ENCODE measurements around the gene FNDC3B.

Gene FNDC3B

DNA sequence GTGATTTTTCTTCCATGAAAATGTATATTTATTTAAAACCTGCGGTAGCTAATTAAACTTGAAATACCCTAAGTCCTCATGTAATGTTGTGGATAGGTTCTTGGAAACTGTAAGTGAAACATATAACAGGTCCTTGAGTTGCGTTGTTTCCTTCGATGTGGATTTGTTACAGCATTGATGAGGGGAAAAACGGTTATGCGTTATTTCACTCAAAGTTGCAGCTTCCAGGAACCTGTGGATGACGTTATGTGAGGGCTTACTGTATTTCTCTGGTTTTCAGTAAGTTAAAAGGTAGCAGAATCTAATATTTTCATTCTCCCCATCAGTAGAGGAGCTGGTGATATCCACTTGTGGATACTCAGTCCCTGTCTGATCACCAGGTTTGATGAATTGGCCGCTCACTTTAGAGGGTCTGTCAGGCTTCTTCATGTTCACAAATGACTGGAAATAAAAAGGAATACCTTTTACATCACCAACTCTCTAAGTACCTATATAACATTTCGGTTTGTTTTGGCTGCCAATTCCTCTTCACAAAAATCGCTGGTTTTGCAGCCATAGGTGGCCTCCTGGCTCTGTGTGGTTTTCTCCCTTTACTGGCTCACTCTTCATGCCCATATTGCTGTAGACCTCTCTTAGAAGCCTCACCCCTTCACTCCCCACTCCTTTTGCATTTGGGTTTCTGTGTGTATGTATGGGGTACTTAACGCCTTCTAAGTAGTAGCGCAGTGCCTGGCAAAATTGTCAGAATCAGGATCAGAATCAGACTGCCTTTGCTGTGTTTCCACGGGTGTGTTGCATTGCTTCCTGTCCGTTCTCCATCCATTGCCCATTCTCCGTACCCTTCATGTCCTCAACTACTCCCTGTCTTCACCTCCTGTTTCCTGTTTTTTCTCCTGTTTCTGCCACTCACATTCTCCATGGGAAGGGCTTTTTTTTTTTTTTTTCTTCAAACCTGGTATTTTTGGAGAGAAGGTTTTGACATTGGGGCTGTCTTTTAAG is 112.6 kb downstream of the FNDC3B start:
- 79 to 80% methylated on average over 10 of the region's 14 CpGs for WGBS, 2 experiments (ENCODE audit: insufficient coverage in 2 of 2)
- Histone ChIP-seq H3K9me3 (ENCODE audit: control insufficient read depth, low read length) (no peaks in the 10 kb centered on the region), H3K4me1 (ENCODE audit: control insufficient read depth, insufficient read depth, low read length, poor library complexity, severe bottlenecking) (peaks cover 76% of the 10 kb centered on the region), H3K4me3 (ENCODE audit: extremely low read depth, insufficient read depth, low read length, poor library complexity, severe bottlenecking) (no peak overlapping the region), H3K27ac (ENCODE audit: low read depth, low read length, severe bottlenecking) (peak overlapping the region; percentile 97), H3K36me3 (ENCODE audit: control insufficient read depth, insufficient read depth, low read length) (peaks cover 24% of the 10 kb centered on the region)

DNA sequence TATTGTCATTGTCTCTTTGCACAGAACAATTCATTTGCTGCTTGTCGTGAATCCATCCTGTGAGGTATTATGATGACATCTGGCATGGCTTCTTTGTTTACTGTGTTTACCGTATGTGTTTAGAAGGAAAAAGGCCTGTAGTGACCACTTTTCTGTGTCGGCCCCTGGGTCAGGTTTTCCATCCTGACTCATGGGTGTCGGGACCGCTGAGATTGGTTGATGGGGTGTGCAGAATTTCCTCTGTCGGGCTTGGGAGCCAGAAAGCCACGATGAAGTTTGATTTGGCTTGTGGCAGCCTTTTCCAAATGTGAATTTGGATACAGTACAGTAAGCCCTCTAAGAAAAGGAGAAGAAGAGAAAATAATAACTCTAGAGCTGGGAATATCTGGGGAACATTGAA is 113.5 kb downstream of the FNDC3B start:
- no peak overlapping the region for H3K4me3 ChIP-seq (ENCODE audit: extremely low read depth, insufficient read depth, low read length, poor library complexity, severe bottlenecking)
- peak overlapping the region; percentile 97 for H3K27ac ChIP-seq (ENCODE audit: low read depth, low read length, severe bottlenecking)
- peaks cover 76% of the 10 kb centered on the region for H3K4me1 ChIP-seq (ENCODE audit: control insufficient read depth, insufficient read depth, low read length, poor library complexity, severe bottlenecking)
- H3K36me3 ChIP-seq (ENCODE audit: control insufficient read depth, insufficient read depth, low read length) = peaks cover 26% of the 10 kb centered on the region
- WGBS, 2 experiments (ENCODE audit: insufficient coverage in 2 of 2) = 82 to 89% methylated on average over 2 to 7 of the region's 7 CpGs
- no peaks in the 10 kb centered on the region for H3K9me3 ChIP-seq (ENCODE audit: control insufficient read depth, low read length)

DNA sequence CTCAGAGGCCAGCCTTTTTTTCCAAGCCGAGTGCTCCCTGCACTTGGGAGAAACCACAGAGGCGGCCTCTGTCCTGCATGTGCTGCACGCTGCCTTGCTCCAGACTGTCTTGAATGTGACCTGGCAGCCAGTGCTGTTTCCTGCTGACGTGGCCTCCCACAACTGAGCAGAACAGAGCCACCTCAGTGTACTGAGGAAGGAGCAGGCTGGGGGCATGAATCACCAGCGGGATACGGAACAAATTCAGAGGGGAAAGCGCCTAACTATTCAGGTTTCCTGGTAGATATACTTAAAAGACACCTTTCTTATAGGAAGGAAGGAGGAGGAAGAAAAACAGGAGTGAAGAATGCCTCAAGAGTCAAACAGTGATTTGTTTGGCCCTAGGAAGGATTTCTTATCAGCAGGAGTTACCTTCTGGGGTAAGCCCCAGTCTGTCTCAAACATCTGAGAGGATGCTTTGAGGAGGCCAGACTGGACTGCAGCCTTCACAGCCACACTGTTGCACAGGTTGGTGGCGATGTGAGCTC is 114.0 kb downstream of the FNDC3B start:
- WGBS, 2 experiments (ENCODE audit: insufficient coverage in 2 of 2) = 39 to 49% methylated on average over 4 of the region's 8 CpGs
- Histone ChIP-seq H3K27ac (ENCODE audit: low read depth, low read length, severe bottlenecking) (peak overlapping the region; percentile 97), H3K36me3 (ENCODE audit: control insufficient read depth, insufficient read depth, low read length) (peaks cover 31% of the 10 kb centered on the region), H3K4me1 (ENCODE audit: control insufficient read depth, insufficient read depth, low read length, poor library complexity, severe bottlenecking) (peaks cover 73% of the 10 kb centered on the region), H3K9me3 (ENCODE audit: control insufficient read depth, low read length) (no peaks in the 10 kb centered on the region), H3K4me3 (ENCODE audit: extremely low read depth, insufficient read depth, low read length, poor library complexity, severe bottlenecking) (no peak overlapping the region)

DNA sequence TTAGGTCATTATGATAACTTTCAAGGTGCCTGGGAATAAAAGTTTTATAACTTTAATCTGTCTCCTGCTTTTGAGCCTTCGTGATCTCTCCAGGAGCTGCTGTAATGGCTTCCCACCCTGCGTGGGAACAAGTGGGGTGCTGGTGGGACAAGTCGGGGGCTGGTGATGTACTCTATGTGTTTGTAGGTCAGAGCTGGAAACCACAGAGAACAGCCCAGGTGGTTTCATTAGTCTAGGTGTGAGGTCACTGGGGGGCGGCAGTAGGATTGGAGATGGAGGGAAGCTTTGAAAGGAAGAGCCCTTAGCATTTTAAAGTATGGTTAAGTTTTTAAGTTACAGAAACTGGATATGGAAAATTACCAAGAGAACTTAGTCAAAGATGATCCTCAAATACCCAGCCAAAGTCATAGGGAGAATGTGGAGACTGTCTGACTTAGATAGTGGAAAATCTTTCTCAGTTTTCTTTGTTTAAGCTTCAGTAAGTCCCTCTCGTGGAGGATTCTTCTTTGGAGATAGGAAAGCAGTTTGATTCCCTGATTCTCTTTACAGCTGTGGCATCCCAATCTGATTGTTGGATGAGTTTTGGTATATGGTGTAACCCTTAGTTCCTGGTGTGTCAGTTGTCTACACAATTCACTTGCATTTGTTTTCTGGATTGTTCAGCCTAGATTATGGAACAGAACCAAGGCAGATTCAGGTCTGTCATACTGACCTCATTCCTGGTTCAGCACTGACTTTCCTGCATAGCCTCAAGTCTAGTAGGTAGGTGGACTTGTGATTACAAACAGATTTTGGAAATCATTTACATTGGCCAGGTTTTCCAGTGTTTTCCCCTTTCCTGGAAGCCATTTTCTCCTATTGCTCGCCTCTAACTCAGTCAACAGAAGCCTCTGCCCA is 115.6 kb downstream of the FNDC3B start:
- 68 to 85% methylated on average over 3 to 4 of the region's 6 CpGs for WGBS, 2 experiments (ENCODE audit: insufficient coverage in 2 of 2)
- H3K4me3 ChIP-seq (ENCODE audit: extremely low read depth, insufficient read depth, low read length, poor library complexity, severe bottlenecking) = no peak overlapping the region
- H3K9me3 ChIP-seq (ENCODE audit: control insufficient read depth, low read length) = no peaks in the 10 kb centered on the region
- peak overlapping the region; percentile 3 for H3K27ac ChIP-seq (ENCODE audit: low read depth, low read length, severe bottlenecking)
- peaks cover 36% of the 10 kb centered on the region for H3K36me3 ChIP-seq (ENCODE audit: control insufficient read depth, insufficient read depth, low read length)
- peaks cover 65% of the 10 kb centered on the region for H3K4me1 ChIP-seq (ENCODE audit: control insufficient read depth, insufficient read depth, low read length, poor library complexity, severe bottlenecking)

DNA sequence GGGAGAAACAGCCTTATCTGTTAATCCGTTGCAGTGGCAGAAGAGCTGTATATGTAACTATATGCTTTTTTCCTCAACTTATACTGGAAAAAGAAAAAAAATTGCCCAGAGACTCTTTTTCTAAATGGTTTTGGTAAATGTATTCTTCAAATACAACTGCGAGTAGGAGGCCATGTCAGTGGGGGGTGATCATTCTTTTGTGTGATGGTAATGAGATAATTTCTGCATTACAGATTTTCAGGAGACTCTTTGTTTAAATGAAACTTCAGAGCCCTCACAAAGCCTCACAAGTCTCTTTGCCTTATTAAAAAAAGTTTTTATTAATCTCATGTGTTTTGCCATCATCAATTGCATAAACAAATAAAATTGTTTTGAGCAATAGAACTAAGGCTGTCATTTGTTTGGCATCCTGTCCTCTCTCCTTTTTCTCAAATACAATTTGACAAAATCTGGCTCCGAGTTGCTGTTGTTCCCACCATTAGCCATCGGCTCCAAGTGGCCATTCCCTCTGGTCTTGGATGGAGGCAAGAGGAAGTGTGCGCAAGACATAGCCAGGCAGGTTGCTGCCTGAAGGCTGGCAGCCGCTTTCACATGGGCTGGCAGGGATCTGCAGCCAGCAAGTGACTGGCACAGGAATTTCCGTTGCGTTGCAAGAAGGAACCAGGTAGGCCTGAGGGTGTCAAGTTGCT is 116.7 kb downstream of the FNDC3B start:
- H3K27ac ChIP-seq (ENCODE audit: low read depth, low read length, severe bottlenecking) = peak overlapping the region; percentile 45
- H3K4me3 ChIP-seq (ENCODE audit: extremely low read depth, insufficient read depth, low read length, poor library complexity, severe bottlenecking) = no peak overlapping the region
- H3K9me3 ChIP-seq (ENCODE audit: control insufficient read depth, low read length) = no peaks in the 10 kb centered on the region
- H3K4me1 ChIP-seq (ENCODE audit: control insufficient read depth, insufficient read depth, low read length, poor library complexity, severe bottlenecking) = peaks cover 55% of the 10 kb centered on the region
- WGBS, 2 experiments (ENCODE audit: insufficient coverage in 2 of 2) = 62 to 66% methylated on average over 6 to 7 of the region's 8 CpGs
- peaks cover 32% of the 10 kb centered on the region for H3K36me3 ChIP-seq (ENCODE audit: control insufficient read depth, insufficient read depth, low read length)

DNA sequence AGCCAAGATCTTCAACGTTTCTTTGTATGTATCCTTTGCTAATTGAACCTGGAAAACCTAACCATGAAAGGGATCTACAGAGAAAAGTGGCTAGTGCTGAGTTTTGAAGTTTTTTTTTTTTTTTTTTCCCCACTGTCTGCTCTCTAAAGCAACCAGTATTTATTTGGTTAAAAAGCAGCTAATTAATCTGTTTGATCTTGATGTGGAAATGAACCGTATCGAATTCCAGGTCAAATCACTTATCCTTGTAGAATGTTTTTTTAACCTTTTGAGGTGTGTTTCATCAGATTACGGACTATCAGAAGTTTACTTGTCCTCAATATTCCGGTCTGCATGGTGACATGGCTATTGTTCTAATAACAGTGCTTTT is 117.2 kb downstream of the FNDC3B start:
- Histone ChIP-seq H3K4me3 (ENCODE audit: extremely low read depth, insufficient read depth, low read length, poor library complexity, severe bottlenecking) (no peak overlapping the region), H3K36me3 (ENCODE audit: control insufficient read depth, insufficient read depth, low read length) (peaks cover 38% of the 10 kb centered on the region), H3K4me1 (ENCODE audit: control insufficient read depth, insufficient read depth, low read length, poor library complexity, severe bottlenecking) (peaks cover 49% of the 10 kb centered on the region), H3K9me3 (ENCODE audit: control insufficient read depth, low read length) (no peaks in the 10 kb centered on the region), H3K27ac (ENCODE audit: low read depth, low read length, severe bottlenecking) (peak overlapping the region; percentile 45)
- 63 to 76% methylated on average over 3 of the region's 5 CpGs for WGBS, 2 experiments (ENCODE audit: insufficient coverage in 2 of 2)

DNA sequence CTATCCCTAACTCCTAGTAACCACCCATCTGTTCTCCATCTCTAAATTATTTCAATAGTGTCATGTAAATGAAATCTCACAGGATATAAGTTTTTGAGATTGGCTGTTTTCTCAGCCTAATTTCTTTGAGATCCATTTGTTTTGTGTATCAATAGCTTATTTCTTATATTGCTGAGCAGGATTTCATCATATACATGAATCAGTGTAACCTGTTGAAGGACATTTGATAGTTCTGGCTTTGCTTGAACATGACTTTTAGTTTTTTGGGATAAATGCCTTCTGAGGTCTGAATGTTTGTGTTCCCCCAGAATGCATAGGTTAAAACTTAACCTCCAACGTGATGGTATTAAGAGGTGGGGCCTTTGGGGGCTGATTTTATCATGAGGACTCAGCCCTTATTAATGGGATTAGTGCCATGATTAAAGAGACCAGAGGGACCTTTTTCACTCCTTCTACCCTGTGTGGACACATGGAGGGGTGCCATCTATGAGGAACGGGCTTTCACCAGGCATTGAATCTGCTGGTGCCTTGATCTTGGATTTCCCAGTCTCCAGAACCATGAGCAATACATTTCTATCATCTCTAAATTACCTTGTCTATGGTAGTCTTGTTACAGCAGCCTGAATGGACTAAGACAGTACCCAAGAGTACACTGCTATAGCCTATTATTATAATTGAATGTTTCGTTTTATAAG is 118.3 kb downstream of the FNDC3B start:
- Histone ChIP-seq H3K4me3 (ENCODE audit: extremely low read depth, insufficient read depth, low read length, poor library complexity, severe bottlenecking) (no peak overlapping the region), H3K4me1 (ENCODE audit: control insufficient read depth, insufficient read depth, low read length, poor library complexity, severe bottlenecking) (peaks cover 38% of the 10 kb centered on the region), H3K27ac (ENCODE audit: low read depth, low read length, severe bottlenecking) (no peak overlapping the region), H3K36me3 (ENCODE audit: control insufficient read depth, insufficient read depth, low read length) (peaks cover 41% of the 10 kb centered on the region), H3K9me3 (ENCODE audit: control insufficient read depth, low read length) (no peaks in the 10 kb centered on the region)
- WGBS, 2 experiments (ENCODE audit: insufficient coverage in 2 of 2) = 100% methylated on average over 1 of the region's 3 CpGs

DNA sequence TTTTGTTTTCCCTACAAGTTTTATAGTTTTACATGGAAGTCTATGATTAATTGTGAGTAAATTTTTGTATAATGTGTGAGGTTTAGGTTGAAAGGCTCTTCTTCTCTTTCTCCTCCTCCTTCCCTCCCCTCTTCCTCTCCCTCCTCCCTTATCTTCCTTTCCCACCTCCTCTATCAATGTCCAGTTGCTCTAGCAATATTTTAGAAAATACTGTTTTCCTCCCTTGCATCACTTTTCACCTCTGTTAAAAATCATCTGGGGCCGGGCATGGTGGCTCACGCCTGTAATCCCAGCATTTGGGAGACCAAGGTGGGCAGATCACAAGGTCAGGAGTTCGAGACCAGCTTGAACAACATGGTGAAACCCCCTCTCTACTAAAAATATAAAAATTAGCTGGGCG is 119.4 kb downstream of the FNDC3B start:
- H3K36me3 ChIP-seq (ENCODE audit: control insufficient read depth, insufficient read depth, low read length) = peaks cover 45% of the 10 kb centered on the region
- H3K9me3 ChIP-seq (ENCODE audit: control insufficient read depth, low read length) = no peaks in the 10 kb centered on the region
- no peak overlapping the region for H3K27ac ChIP-seq (ENCODE audit: low read depth, low read length, severe bottlenecking)
- peaks cover 30% of the 10 kb centered on the region for H3K4me1 ChIP-seq (ENCODE audit: control insufficient read depth, insufficient read depth, low read length, poor library complexity, severe bottlenecking)
- no peak overlapping the region for H3K4me3 ChIP-seq (ENCODE audit: extremely low read depth, insufficient read depth, low read length, poor library complexity, severe bottlenecking)
- 78 to 93% methylated on average over 3 of the region's 4 CpGs for WGBS, 2 experiments (ENCODE audit: insufficient coverage in 2 of 2)

DNA sequence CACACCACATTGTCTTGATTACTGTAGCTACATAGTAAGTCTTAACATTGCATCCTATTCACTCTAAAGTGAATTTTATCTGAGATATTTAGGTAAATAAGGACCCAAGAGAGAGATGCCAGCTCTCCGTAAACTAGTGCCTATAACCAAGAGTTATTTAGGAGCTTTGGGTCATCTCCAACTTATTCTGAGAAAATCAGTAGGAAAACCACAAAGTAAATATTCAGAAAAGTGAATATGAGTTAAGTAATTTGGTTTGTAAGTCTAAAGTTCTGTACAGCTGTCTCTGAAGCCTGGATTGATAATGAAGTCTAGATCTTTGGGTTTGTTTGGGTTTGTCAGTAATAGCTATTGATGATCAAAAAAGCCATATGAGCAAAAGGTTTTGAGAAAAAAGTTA is 120.0 kb downstream of the FNDC3B start:
- 100% methylated on average over 1 of the region's 1 CpG for WGBS, 2 experiments (ENCODE audit: insufficient coverage in 2 of 2)
- Histone ChIP-seq H3K4me3 (ENCODE audit: extremely low read depth, insufficient read depth, low read length, poor library complexity, severe bottlenecking) (no peak overlapping the region), H3K9me3 (ENCODE audit: control insufficient read depth, low read length) (no peaks in the 10 kb centered on the region), H3K27ac (ENCODE audit: low read depth, low read length, severe bottlenecking) (no peak overlapping the region), H3K36me3 (ENCODE audit: control insufficient read depth, insufficient read depth, low read length) (peaks cover 45% of the 10 kb centered on the region), H3K4me1 (ENCODE audit: control insufficient read depth, insufficient read depth, low read length, poor library complexity, severe bottlenecking) (peaks cover 23% of the 10 kb centered on the region)
